ENCODE measurements around the gene EXOC6B. TPM values are rescaled to one million over a fixed set of nuclear protein-coding genes. Genes with fewer than 3 reads are reported as not detected.

The EXOC6B gene
- total and polyA plus RNA-seq, 2 of the 8 experiments (the other 6 are each of a cell fraction or from before 2014, with no cell fraction given): 13.5 to 33.0 TPM

DNA sequence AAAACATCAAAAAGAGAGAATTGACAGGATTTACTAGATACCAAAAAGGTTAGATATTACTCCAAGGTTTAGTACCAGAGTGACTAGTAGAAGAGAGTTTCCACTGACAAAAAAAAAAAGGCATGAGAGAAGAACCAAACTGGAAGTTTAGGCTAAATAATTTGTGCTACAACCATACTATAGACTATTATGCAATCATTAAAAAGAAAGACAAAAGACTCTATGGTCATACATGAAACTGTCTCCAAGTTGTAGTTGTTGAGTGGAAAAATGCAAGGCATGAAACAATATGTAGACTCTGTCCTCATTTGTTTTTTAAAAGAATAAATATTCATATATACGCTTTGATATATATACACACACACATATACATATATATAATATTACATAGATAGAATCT lies 1.7 kb upstream of the EXOC6B start (continued):
- TF ChIP-seq, protein P1, sequence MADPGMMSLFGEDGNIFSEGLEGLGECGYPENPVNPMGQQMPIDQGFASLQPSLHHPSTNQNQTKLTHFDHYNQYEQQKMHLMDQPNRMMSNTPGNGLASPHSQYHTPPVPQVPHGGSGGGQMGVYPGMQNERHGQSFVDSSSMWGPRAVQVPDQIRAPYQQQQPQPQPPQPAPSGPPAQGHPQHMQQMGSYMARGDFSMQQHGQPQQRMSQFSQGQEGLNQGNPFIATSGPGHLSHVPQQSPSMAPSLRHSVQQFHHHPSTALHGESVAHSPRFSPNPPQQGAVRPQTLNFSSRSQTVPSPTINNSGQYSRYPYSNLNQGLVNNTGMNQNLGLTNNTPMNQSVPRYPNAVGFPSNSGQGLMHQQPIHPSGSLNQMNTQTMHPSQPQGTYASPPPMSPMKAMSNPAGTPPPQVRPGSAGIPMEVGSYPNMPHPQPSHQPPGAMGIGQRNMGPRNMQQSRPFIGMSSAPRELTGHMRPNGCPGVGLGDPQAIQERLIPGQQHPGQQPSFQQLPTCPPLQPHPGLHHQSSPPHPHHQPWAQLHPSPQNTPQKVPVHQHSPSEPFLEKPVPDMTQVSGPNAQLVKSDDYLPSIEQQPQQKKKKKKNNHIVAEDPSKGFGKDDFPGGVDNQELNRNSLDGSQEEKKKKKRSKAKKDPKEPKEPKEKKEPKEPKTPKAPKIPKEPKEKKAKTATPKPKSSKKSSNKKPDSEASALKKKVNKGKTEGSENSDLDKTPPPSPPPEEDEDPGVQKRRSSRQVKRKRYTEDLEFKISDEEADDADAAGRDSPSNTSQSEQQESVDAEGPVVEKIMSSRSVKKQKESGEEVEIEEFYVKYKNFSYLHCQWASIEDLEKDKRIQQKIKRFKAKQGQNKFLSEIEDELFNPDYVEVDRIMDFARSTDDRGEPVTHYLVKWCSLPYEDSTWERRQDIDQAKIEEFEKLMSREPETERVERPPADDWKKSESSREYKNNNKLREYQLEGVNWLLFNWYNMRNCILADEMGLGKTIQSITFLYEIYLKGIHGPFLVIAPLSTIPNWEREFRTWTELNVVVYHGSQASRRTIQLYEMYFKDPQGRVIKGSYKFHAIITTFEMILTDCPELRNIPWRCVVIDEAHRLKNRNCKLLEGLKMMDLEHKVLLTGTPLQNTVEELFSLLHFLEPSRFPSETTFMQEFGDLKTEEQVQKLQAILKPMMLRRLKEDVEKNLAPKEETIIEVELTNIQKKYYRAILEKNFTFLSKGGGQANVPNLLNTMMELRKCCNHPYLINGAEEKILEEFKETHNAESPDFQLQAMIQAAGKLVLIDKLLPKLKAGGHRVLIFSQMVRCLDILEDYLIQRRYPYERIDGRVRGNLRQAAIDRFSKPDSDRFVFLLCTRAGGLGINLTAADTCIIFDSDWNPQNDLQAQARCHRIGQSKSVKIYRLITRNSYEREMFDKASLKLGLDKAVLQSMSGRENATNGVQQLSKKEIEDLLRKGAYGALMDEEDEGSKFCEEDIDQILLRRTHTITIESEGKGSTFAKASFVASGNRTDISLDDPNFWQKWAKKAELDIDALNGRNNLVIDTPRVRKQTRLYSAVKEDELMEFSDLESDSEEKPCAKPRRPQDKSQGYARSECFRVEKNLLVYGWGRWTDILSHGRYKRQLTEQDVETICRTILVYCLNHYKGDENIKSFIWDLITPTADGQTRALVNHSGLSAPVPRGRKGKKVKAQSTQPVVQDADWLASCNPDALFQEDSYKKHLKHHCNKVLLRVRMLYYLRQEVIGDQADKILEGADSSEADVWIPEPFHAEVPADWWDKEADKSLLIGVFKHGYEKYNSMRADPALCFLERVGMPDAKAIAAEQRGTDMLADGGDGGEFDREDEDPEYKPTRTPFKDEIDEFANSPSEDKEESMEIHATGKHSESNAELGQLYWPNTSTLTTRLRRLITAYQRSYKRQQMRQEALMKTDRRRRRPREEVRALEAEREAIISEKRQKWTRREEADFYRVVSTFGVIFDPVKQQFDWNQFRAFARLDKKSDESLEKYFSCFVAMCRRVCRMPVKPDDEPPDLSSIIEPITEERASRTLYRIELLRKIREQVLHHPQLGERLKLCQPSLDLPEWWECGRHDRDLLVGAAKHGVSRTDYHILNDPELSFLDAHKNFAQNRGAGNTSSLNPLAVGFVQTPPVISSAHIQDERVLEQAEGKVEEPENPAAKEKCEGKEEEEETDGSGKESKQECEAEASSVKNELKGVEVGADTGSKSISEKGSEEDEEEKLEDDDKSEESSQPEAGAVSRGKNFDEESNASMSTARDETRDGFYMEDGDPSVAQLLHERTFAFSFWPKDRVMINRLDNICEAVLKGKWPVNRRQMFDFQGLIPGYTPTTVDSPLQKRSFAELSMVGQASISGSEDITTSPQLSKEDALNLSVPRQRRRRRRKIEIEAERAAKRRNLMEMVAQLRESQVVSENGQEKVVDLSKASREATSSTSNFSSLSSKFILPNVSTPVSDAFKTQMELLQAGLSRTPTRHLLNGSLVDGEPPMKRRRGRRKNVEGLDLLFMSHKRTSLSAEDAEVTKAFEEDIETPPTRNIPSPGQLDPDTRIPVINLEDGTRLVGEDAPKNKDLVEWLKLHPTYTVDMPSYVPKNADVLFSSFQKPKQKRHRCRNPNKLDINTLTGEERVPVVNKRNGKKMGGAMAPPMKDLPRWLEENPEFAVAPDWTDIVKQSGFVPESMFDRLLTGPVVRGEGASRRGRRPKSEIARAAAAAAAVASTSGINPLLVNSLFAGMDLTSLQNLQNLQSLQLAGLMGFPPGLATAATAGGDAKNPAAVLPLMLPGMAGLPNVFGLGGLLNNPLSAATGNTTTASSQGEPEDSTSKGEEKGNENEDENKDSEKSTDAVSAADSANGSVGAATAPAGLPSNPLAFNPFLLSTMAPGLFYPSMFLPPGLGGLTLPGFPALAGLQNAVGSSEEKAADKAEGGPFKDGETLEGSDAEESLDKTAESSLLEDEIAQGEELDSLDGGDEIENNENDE (IDR thresholded peaks at IDR 0.05; ENCODE audit: insufficient replicate concordance, low read length): no peak
- TF ChIP-seq SIRT6 (IDR thresholded peaks at IDR 0.05; ENCODE audit: low read length): no peak
- no peak for TF ChIP-seq FOSL1 (IDR thresholded peaks at IDR 0.05; ENCODE audit: insufficient read depth, low read depth, low read length)
